H1 (cell line): ENCODE measurements around the gene CTSA.

Source experiments
- ASH2L ChIP-seq: fragments of 200-600, 300-600 bp; sonication (generic); IDR thresholded peaks from one replicate; pipeline ENCODE4 v1.7.1; 2017; ENCODE audit warnings: low read length
- EZH2 ChIP-seq: fragments of 200-600 bp; sonication (generic); IDR thresholded peaks from 2 replicates; pipeline ENCODE4 v1.7.1; 2012; ENCODE audit warnings: low read depth, mild to moderate bottlenecking, moderate library complexity, low read length, inconsistent platforms; ENCODE audit not compliant: severe bottlenecking
- HDAC2 ChIP-seq, 2 experiments: fragments of 300-600 bp in 1 of 2; sonication (generic) in 1 of 2; IDR thresholded peaks; 2 replicates each; pipeline ENCODE4 v1.6.1; 2011 to 2012; ENCODE audit warnings: low read depth in 2 of 2, low read length in 2 of 2, mild to moderate bottlenecking in 2 of 2, moderate library complexity in 2 of 2, borderline replicate concordance in 1 of 2, inconsistent platforms in 1 of 2
- JUN ChIP-seq: IDR thresholded peaks from 2 replicates; pipeline ENCODE4 v1.6.1; 2011; ENCODE audit warnings: low read depth, mild to moderate bottlenecking, improper control_type of control experiment, low read length
- MAFK ChIP-seq: IDR thresholded peaks from 2 replicates; pipeline ENCODE4 v1.6.1; 2012; ENCODE audit warnings: low read depth, mild to moderate bottlenecking, improper control_type of control experiment, low read length
- POLR2A ChIP-seq, 2 experiments: IDR thresholded peaks; 1 replicate in 1 of 2; 2 replicates in 1 of 2; pipeline ENCODE4 v1.6.1; 2011; ENCODE audit warnings: low read depth in 2 of 2, low read length in 2 of 2, mild to moderate bottlenecking in 2 of 2; ENCODE audit errors: control extremely low read depth in 1 of 2
- ZNF274 ChIP-seq: IDR thresholded peaks from 2 replicates; pipeline ENCODE4 v1.7.0; 2012; ENCODE audit warnings: low read length, borderline replicate concordance; ENCODE audit errors: extremely low read depth
- TF ChIP-seq, protein P1 (sequence below), 3 experiments: IDR thresholded peaks; 1 replicate in 2 of 3; 2 replicates in 1 of 3; pipeline versions ENCODE4 v1.5.1 to v1.6.1; 2011; ENCODE audit warnings: low read length in 3 of 3, mild to moderate bottlenecking in 3 of 3, inconsistent platforms in 2 of 3, low read depth in 1 of 3, moderate library complexity in 1 of 3; ENCODE audit not compliant: insufficient read depth in 1 of 3; ENCODE audit errors: control extremely low read depth in 1 of 3
- TF ChIP-seq, protein P2 (sequence below): IDR thresholded peaks from 2 replicates; pipeline ENCODE4 v1.6.1; 2012; ENCODE audit warnings: inconsistent platforms
- TF ChIP-seq, protein P3 (sequence below): fragments of 300-600 bp; sonication (generic); IDR thresholded peaks from 2 replicates; pipeline ENCODE4 v1.7.1; 2012; ENCODE audit warnings: low read length, moderate library complexity, mild to moderate bottlenecking, inconsistent platforms; ENCODE audit not compliant: insufficient replicate concordance

DNA sequence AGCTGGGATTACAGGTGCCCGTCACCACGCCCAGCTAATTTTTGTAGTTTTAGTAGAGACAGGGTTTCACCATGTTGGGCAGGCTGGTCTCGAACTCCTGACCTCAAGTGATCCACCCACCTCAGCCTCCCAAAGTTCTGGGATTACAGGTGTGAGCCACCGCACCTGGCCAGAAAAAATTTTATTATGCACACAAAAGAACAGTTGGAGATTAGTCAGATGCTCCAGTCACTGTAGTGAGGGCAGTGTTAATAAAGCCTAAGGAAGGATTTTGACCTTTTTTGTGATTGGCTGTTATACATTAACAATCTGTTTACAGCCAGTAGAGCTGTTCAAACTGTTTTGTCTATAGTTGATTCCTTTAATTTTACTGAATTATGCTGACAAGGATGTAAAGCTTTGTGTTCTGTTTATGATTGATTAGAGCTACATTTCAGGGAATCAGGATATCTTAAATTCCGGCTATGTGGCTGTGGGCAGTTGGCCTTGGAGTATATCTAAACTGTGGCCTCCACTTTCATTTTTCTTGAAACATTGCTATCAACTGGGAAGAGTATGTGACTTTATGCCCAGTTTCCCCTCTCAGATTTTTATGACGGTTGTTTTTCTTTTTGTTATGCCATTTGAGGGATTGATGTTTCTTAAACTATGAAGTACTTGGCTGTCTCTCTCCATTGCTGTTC lies 23.9 kb upstream of the CTSA start:
- TF ChIP-seq, protein P1, sequence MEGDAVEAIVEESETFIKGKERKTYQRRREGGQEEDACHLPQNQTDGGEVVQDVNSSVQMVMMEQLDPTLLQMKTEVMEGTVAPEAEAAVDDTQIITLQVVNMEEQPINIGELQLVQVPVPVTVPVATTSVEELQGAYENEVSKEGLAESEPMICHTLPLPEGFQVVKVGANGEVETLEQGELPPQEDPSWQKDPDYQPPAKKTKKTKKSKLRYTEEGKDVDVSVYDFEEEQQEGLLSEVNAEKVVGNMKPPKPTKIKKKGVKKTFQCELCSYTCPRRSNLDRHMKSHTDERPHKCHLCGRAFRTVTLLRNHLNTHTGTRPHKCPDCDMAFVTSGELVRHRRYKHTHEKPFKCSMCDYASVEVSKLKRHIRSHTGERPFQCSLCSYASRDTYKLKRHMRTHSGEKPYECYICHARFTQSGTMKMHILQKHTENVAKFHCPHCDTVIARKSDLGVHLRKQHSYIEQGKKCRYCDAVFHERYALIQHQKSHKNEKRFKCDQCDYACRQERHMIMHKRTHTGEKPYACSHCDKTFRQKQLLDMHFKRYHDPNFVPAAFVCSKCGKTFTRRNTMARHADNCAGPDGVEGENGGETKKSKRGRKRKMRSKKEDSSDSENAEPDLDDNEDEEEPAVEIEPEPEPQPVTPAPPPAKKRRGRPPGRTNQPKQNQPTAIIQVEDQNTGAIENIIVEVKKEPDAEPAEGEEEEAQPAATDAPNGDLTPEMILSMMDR (IDR thresholded peaks at IDR 0.05; ENCODE audit: control extremely low read depth in 1 of 3, insufficient read depth in 1 of 3, low read depth in 1 of 3, low read length in 3 of 3): no peak
- TF ChIP-seq, protein P2, sequence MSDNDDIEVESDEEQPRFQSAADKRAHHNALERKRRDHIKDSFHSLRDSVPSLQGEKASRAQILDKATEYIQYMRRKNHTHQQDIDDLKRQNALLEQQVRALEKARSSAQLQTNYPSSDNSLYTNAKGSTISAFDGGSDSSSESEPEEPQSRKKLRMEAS: no peak
- no peak for TF ChIP-seq MAFK
- TF ChIP-seq, protein P3, sequence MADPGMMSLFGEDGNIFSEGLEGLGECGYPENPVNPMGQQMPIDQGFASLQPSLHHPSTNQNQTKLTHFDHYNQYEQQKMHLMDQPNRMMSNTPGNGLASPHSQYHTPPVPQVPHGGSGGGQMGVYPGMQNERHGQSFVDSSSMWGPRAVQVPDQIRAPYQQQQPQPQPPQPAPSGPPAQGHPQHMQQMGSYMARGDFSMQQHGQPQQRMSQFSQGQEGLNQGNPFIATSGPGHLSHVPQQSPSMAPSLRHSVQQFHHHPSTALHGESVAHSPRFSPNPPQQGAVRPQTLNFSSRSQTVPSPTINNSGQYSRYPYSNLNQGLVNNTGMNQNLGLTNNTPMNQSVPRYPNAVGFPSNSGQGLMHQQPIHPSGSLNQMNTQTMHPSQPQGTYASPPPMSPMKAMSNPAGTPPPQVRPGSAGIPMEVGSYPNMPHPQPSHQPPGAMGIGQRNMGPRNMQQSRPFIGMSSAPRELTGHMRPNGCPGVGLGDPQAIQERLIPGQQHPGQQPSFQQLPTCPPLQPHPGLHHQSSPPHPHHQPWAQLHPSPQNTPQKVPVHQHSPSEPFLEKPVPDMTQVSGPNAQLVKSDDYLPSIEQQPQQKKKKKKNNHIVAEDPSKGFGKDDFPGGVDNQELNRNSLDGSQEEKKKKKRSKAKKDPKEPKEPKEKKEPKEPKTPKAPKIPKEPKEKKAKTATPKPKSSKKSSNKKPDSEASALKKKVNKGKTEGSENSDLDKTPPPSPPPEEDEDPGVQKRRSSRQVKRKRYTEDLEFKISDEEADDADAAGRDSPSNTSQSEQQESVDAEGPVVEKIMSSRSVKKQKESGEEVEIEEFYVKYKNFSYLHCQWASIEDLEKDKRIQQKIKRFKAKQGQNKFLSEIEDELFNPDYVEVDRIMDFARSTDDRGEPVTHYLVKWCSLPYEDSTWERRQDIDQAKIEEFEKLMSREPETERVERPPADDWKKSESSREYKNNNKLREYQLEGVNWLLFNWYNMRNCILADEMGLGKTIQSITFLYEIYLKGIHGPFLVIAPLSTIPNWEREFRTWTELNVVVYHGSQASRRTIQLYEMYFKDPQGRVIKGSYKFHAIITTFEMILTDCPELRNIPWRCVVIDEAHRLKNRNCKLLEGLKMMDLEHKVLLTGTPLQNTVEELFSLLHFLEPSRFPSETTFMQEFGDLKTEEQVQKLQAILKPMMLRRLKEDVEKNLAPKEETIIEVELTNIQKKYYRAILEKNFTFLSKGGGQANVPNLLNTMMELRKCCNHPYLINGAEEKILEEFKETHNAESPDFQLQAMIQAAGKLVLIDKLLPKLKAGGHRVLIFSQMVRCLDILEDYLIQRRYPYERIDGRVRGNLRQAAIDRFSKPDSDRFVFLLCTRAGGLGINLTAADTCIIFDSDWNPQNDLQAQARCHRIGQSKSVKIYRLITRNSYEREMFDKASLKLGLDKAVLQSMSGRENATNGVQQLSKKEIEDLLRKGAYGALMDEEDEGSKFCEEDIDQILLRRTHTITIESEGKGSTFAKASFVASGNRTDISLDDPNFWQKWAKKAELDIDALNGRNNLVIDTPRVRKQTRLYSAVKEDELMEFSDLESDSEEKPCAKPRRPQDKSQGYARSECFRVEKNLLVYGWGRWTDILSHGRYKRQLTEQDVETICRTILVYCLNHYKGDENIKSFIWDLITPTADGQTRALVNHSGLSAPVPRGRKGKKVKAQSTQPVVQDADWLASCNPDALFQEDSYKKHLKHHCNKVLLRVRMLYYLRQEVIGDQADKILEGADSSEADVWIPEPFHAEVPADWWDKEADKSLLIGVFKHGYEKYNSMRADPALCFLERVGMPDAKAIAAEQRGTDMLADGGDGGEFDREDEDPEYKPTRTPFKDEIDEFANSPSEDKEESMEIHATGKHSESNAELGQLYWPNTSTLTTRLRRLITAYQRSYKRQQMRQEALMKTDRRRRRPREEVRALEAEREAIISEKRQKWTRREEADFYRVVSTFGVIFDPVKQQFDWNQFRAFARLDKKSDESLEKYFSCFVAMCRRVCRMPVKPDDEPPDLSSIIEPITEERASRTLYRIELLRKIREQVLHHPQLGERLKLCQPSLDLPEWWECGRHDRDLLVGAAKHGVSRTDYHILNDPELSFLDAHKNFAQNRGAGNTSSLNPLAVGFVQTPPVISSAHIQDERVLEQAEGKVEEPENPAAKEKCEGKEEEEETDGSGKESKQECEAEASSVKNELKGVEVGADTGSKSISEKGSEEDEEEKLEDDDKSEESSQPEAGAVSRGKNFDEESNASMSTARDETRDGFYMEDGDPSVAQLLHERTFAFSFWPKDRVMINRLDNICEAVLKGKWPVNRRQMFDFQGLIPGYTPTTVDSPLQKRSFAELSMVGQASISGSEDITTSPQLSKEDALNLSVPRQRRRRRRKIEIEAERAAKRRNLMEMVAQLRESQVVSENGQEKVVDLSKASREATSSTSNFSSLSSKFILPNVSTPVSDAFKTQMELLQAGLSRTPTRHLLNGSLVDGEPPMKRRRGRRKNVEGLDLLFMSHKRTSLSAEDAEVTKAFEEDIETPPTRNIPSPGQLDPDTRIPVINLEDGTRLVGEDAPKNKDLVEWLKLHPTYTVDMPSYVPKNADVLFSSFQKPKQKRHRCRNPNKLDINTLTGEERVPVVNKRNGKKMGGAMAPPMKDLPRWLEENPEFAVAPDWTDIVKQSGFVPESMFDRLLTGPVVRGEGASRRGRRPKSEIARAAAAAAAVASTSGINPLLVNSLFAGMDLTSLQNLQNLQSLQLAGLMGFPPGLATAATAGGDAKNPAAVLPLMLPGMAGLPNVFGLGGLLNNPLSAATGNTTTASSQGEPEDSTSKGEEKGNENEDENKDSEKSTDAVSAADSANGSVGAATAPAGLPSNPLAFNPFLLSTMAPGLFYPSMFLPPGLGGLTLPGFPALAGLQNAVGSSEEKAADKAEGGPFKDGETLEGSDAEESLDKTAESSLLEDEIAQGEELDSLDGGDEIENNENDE: no peak
- TF ChIP-seq ASH2L: no peak
- TF ChIP-seq ZNF274: no peak
- TF ChIP-seq POLR2A (IDR thresholded peaks at IDR 0.05; ENCODE audit: control extremely low read depth in 1 of 2, low read depth in 2 of 2, low read length in 2 of 2): no peak
- no peak for TF ChIP-seq HDAC2 (IDR thresholded peaks at IDR 0.05; ENCODE audit: borderline replicate concordance in 1 of 2, low read depth in 2 of 2, low read length in 2 of 2)
- TF ChIP-seq JUN: no peak
- TF ChIP-seq EZH2: no peak
